H54 (cell line): Measurements from ENCODE around the gene TBC1D22B.
A peak's percentile ranks its signal among the peaks of the same experiment; 100 is the strongest.
"Not testable (repeated sequence)": the region's sequence is repeated elsewhere in the genome, so short reads cannot be mapped to it uniquely, and the experiment has no call there.

Source experiments
- DNase-seq: peaks from one replicate; pipeline ENCODE4 v3.0.0; 2011; ENCODE audit warnings: low spot score, mixed read lengths; ENCODE audit not compliant: insufficient read length
- FAIRE-seq: peaks from 3 replicates; lab custom pipeline; 2011; peaks lifted over from hg19 to GRCh38; lab: Jason Lieb, UNC
- POLR2A ChIP-seq: IDR thresholded peaks from 2 replicates; pipeline ENCODE4 v1.6.1; 2011; ENCODE audit warnings: low read depth, mild to moderate bottlenecking, low read length

Gene TBC1D22B

GRCh38 chr6:37287519-37288157 lies 30.1 kb downstream of the TBC1D22B start:
- DNase-seq (no peak), FAIRE-seq (no peak)
- TF ChIP-seq POLR2A: no peak

DNA sequence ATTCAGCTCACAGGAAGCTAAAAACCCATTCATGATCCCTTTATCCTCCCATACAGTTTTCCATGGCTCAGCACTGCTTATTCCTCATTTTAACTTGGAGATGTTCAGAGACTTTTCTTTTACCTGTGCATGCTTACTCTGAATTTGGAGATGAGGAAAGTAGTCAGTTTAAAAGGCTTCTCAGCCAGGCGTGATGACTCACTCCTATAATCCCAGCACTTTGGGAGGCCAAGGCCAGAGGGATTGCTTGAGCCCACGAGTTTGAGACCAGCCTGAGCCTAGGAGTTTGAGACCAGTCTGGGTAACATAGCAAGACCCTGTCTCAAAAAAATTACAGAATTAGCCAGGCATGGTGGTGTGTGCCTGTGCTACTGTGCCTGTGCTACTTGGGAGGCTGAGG lies 30.7 kb downstream of the TBC1D22B start:
- no peak for TF ChIP-seq POLR2A
- FAIRE-seq: peak; percentile 64
- DNase-seq: no peak

GRCh38 chr6:37289931-37290330 lies 32.4 kb downstream of the TBC1D22B start:
- DNase-seq: no peak
- no peak for FAIRE-seq
- no peak for TF ChIP-seq POLR2A

DNA sequence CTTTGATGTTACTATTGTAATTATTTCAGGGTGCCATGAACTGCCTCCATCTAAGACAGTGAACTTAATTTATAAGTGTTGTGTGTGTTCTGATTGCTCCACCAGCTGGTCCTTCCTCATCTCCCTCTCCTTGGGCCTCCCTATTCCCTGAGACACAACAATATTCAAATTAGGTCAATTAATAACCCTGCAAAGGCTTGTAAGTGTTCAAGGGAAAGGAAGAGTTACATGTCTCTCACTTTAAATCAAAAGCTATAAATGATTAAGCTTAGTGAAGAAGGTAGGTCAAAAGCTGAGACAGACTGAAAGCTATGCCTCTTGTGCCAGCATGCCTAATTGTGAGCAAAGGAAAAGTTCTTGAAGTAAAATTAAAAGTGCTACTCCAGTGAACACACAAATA lies 35.9 kb downstream of the TBC1D22B start:
- no peak for FAIRE-seq
- no peak for DNase-seq
- TF ChIP-seq POLR2A: no peak

DNA sequence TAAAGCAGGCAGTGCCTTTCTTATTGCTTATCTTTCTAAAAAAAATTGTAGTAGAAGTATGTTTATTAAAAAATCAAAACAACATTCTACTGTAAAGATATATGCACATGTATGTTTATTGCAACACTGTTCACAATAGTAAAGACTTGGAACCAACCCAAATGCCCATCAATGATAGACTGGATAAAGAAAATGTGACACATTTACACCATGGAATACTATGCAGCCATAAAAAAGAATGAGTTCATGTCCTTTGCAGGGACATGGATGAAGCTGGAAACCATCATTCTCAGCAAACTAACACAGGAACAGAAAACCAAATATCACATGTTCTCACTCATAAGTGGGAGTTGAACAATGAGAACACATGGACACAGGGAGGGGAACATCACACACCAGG lies 40.1 kb downstream of the TBC1D22B start:
- not testable (repeated sequence) for FAIRE-seq

DNA sequence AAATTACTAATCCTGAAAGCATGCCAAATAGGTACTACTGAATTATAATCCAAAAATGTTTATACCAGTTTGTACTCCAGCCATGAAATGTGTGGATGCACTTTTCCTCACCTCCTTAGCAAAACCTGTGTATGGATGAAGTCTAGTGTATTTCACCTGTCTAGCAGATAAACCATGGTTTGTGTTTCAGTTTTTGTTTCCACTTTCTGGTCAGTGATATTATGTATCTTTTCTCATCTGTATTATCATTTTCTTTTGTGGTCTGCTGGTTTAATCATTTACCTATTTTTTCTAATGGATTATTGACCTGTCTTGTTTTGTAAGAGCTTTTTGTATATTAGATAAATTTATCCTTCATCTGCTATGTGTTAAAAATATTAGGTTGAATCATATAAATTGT lies 41.4 kb downstream of the TBC1D22B start:
- no peak for DNase-seq
- no peak for FAIRE-seq
- no peak for TF ChIP-seq POLR2A

More for the DNA sequence above, 40.1 kb downstream of the TBC1D22B start:
- DNase-seq: not testable (repeated sequence)

- no peak for DNase-seq
- no peak for FAIRE-seq
- TF ChIP-seq POLR2A: no peak
These were observed 42.4 kb downstream of the TBC1D22B start for GRCh38 chr6:37299990-37300389.

DNA sequence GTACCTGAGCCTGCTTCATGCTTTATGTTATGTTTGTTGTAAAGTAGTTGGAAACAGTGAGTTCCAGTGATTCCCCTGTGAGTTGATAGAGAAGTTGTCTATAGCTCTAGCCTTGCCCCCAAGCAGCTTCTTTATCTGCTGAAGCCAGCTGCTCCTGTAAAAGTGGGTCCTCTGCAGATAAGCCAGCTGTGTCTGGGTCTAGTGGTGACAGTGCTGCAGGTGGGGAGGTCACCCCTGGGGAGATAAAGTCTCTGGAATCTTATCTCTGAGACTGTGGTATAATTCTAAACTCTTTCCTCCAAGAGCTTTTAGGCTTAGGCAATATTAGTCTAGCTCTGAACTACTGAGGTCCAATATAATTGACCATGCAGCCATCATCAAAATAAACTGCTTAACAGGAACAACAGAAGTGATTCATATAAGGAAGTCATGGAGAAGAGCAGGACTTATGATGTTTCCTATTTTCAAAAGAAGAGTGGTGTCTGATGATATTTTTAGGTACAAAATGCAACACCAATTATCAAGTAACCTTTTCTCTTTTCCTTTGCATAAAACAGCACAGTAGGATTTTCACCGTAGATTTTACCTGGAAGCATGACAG lies 44.6 kb downstream of the TBC1D22B start:
- no peak for TF ChIP-seq POLR2A
- FAIRE-seq (no peak), DNase-seq (no peak)

- no peak for DNase-seq
- FAIRE-seq: no peak
- TF ChIP-seq POLR2A: no peak
These were observed 45.6 kb downstream of the TBC1D22B start for GRCh38 chr6:37303091-37303660.

- no peak for TF ChIP-seq POLR2A
- FAIRE-seq (peak; percentile 58), DNase-seq (peak; percentile 33)
These were observed 46.4 kb downstream of the TBC1D22B start for GRCh38 chr6:37303891-37304503.

GRCh38 chr6:37304766-37305165 lies 47.2 kb downstream of the TBC1D22B start:
- DNase-seq: no peak
- no peak for TF ChIP-seq POLR2A
- no peak for FAIRE-seq

DNA sequence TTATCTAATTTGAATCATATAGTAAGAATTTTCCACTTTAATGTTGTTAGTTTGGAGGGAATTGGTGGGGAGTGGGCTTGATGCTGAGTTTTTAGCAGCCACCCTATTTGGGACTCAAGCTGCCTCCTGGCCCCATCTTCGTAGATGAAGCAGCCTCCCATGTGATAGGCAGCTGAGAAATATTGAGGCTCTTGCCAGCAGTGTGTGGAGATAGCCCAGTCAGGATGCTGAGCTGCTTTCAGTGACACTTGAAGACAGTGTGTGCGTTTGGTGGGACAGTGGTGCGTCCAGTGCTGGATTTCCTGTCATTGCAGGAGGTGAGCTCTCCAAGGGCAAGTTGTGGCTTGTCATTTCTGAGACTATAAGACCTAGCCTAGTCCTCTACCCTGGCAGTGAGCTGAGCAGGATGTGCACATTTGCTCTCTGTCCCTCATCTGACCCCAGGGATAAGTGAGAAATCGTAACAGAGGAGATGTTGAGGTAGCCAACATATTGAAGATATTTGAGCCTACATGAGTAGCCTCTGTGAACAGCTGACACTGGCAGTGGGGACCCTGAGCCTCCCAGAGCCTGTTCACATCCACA lies 48.4 kb downstream of the TBC1D22B start:
- no peak for TF ChIP-seq POLR2A
- no peak for FAIRE-seq
- DNase-seq: no peak

DNA sequence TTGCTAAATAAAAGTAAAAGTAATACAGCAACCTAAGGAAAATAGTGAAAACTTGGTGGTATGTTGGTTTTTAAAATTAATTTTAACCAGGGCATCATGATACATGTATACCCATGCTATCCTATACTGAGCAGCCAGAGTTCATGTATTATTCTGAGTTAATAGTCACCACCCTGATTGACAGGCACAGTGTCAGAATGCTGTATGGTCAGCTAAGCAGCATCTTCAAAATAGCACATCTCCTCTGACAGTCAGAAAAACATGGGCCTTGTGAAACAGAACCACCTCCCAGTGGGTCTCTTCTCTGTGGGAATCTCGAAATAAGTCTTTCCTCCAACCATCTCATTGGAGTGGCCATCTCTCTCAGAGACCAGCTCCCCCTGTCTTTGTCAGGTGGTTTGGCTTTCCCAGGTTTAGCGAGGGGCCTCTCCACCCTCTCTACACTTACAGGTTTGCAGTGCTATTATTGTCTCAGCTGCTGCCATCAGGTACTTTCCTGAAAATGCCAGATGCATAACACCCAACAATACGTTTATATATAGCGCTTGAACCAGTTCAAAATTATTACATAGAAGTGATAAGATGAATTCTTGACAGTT lies 49.2 kb downstream of the TBC1D22B start:
- no peak for TF ChIP-seq POLR2A
- DNase-seq: no peak
- no peak for FAIRE-seq

GRCh38 chr6:37307484-37307883 lies 49.9 kb downstream of the TBC1D22B start:
- not testable (repeated sequence) for DNase-seq

More at GRCh38 chr6:37307484-37307883, 49.9 kb downstream of the TBC1D22B start:
- FAIRE-seq: not testable (repeated sequence)
